AML-193 (cell line): ENCODE results near the gene MARCHF6.
"Not testable (repeated sequence)": the region's sequence is repeated elsewhere in the genome, so short reads cannot be mapped to it uniquely, and the experiment has no call there.

Experiments
- DNase-seq, 2 experiments: peaks; one replicate each; lab custom pipeline; 2025; lab: John Stamatoyannopoulos, UW

Gene MARCHF6

GRCh38 chr5:10381803-10382202 is 28.3 kb downstream of the MARCHF6 start:
- no peak for DNase-seq

- no peak for DNase-seq
Measured at GRCh38 chr5:10384483-10384882, 31.0 kb downstream of the MARCHF6 start.

GRCh38 chr5:10387690-10388089 is 34.2 kb downstream of the MARCHF6 start:
- DNase-seq, result no peak

- DNase-seq, result no peak
Measured at GRCh38 chr5:10391130-10391529, 37.6 kb downstream of the MARCHF6 start.

GRCh38 chr5:10392567-10393328 is 39.3 kb downstream of the MARCHF6 start:
- DNase-seq, result not testable (repeated sequence)

GRCh38 chr5:10393491-10393890 is 40.0 kb downstream of the MARCHF6 start:
- no peak for DNase-seq

- DNase-seq, result no peak
Measured at GRCh38 chr5:10396552-10396951, 43.1 kb downstream of the MARCHF6 start.

GRCh38 chr5:10399839-10400238 is 46.3 kb downstream of the MARCHF6 start:
- no peak for DNase-seq

- DNase-seq, result no peak
Measured at GRCh38 chr5:10400411-10400810, 46.9 kb downstream of the MARCHF6 start.

- peak; percentile 8 to 19 for DNase-seq
Measured at GRCh38 chr5:10400831-10401230, 47.3 kb downstream of the MARCHF6 start.

GRCh38 chr5:10401498-10401897 is 48.0 kb downstream of the MARCHF6 start:
- no peak for DNase-seq
